Neutrophil (primary cell): ENCODE results near the gene SRGAP1.

Source experiments
- H3K27ac ChIP-seq: fragments of 200-600 bp; sonication (generic); 2 replicates; pipeline ENCODE4 v1.5.1; 2016; ENCODE audit warnings: mild to moderate bottlenecking, moderate library complexity
- H3K27me3 ChIP-seq: fragments of 200-600 bp; sonication (generic); 2 replicates; pipeline ENCODE4 v1.6.0; 2016; ENCODE audit warnings: mild to moderate bottlenecking
- H3K36me3 ChIP-seq: fragments of 200-600 bp; sonication (generic); 2 replicates; pipeline ENCODE4 v1.5.1; 2017
- H3K4me1 ChIP-seq, 2 experiments: fragments of 200-600 bp in 1 of 2; sonication (generic) in 1 of 2; 1 replicate in 1 of 2; 2 replicates in 1 of 2; pipeline versions ENCODE4 v1.5.1 to v1.6.1; 2013 to 2016; ENCODE audit warnings: low read depth in 1 of 2, low read length in 1 of 2, mild to moderate bottlenecking in 1 of 2, moderate library complexity in 1 of 2; ENCODE audit not compliant: control insufficient read depth in 1 of 2, insufficient read depth in 1 of 2
- H3K4me3 ChIP-seq, 2 experiments: fragments of 200-600 bp in 1 of 2; sonication (generic) in 1 of 2; 1 replicate in 1 of 2; 2 replicates in 1 of 2; pipeline ENCODE4 v1.5.1; 2013 to 2016; ENCODE audit warnings: low read depth in 1 of 2, low read length in 1 of 2, mild to moderate bottlenecking in 1 of 2, moderate library complexity in 1 of 2
- H3K9me3 ChIP-seq: fragments of 200-600 bp; sonication (generic); 2 replicates; pipeline ENCODE4 v1.5.1; 2016
- TF ChIP-seq, protein P1 (sequence below): fragments of 200-600 bp; sonication (generic); IDR thresholded peaks from 2 replicates; pipeline ENCODE4 v1.5.1; 2016; ENCODE audit warnings: antibody characterized with exemption

Gene SRGAP1

GRCh38 chr12:64088431-64089349 lies 244.2 kb downstream of the SRGAP1 start:
- H3K27ac ChIP-seq = no peak overlapping the region
- H3K9me3 ChIP-seq = no peaks in the 10 kb centered on the region
- no peak overlapping the region for H3K4me3 ChIP-seq
- no peaks in the 10 kb centered on the region for H3K4me1 ChIP-seq
- H3K27me3 ChIP-seq = no peaks in the 10 kb centered on the region
- H3K36me3 ChIP-seq = no peaks in the 10 kb centered on the region
- TF ChIP-seq, protein P1, sequence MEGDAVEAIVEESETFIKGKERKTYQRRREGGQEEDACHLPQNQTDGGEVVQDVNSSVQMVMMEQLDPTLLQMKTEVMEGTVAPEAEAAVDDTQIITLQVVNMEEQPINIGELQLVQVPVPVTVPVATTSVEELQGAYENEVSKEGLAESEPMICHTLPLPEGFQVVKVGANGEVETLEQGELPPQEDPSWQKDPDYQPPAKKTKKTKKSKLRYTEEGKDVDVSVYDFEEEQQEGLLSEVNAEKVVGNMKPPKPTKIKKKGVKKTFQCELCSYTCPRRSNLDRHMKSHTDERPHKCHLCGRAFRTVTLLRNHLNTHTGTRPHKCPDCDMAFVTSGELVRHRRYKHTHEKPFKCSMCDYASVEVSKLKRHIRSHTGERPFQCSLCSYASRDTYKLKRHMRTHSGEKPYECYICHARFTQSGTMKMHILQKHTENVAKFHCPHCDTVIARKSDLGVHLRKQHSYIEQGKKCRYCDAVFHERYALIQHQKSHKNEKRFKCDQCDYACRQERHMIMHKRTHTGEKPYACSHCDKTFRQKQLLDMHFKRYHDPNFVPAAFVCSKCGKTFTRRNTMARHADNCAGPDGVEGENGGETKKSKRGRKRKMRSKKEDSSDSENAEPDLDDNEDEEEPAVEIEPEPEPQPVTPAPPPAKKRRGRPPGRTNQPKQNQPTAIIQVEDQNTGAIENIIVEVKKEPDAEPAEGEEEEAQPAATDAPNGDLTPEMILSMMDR = no peak

GRCh38 chr12:64090047-64090446 lies 245.5 kb downstream of the SRGAP1 start:
- Histone ChIP-seq H3K4me1 (no peaks in the 10 kb centered on the region), H3K36me3 (no peaks in the 10 kb centered on the region), H3K27me3 (no peaks in the 10 kb centered on the region), H3K27ac (no peak overlapping the region), H3K4me3 (no peak overlapping the region), H3K9me3 (no peaks in the 10 kb centered on the region)
- TF ChIP-seq, protein P1 = no peak

- Histone ChIP-seq H3K4me3 (no peak overlapping the region), H3K36me3 (no peaks in the 10 kb centered on the region), H3K27me3 (no peaks in the 10 kb centered on the region), H3K4me1 (no peaks in the 10 kb centered on the region), H3K9me3 (no peaks in the 10 kb centered on the region), H3K27ac (no peak overlapping the region)
- TF ChIP-seq, protein P1 = no peak
These were observed 246.7 kb downstream of the SRGAP1 start for GRCh38 chr12:64091186-64091585.

- no peaks in the 10 kb centered on the region for H3K9me3 ChIP-seq
- H3K27ac ChIP-seq = no peak overlapping the region
- no peak overlapping the region for H3K4me3 ChIP-seq
- no peaks in the 10 kb centered on the region for H3K36me3 ChIP-seq
- no peaks in the 10 kb centered on the region for H3K4me1 ChIP-seq
- H3K27me3 ChIP-seq = no peaks in the 10 kb centered on the region
- TF ChIP-seq, protein P1 = no peak
These were observed 248.2 kb downstream of the SRGAP1 start for GRCh38 chr12:64092507-64093196.

DNA sequence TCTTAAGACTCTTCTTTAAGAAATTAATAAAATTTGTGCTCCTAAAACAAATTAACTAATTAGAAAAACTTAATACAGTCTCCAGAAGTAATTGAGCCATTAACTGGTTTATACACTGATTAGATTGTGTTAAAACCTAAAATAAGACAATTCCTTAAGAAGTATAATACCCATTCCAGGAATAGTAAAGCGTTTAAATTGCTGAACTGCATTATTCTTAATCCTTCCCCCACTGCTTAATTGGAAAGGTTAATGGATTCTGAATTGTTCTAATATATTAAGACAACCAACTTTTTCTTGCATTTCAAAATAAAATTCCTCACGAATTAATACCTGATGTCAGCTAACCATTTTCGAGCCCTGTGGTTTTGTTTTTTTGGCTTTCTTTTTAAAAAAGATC lies 249.2 kb downstream of the SRGAP1 start:
- TF ChIP-seq, protein P1 = no peak
- no peaks in the 10 kb centered on the region for H3K36me3 ChIP-seq
- H3K4me3 ChIP-seq = no peak overlapping the region
- no peaks in the 10 kb centered on the region for H3K9me3 ChIP-seq
- no peaks in the 10 kb centered on the region for H3K27me3 ChIP-seq
- H3K4me1 ChIP-seq = no peaks in the 10 kb centered on the region
- no peak overlapping the region for H3K27ac ChIP-seq
